ENCODE results near the gene APEH.

DNA sequence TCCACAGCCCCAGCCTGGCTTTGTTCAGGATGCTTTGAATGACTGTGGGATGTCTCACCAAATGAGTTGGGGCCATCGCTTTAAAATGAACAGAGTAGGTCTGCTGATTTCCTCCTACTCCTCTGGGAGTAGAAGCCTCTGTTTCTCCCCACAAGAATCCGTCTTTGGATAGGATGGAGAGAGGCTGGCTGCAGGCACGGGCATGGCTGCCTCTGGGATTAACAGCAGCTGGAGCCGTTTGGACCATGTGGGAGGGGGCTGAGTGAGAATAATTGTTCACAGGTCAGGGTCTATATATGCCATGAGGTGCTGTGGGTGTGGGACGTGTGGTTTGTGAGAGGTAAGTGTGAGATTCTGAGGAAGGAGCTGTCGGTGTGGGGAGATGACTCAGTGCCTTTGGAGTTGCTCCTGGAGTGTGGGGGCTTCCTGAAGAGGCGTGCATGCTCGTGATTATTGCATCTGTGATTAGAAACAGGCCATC lies 48.0 kb upstream of the APEH start:
- TF ChIP-seq, protein P1, sequence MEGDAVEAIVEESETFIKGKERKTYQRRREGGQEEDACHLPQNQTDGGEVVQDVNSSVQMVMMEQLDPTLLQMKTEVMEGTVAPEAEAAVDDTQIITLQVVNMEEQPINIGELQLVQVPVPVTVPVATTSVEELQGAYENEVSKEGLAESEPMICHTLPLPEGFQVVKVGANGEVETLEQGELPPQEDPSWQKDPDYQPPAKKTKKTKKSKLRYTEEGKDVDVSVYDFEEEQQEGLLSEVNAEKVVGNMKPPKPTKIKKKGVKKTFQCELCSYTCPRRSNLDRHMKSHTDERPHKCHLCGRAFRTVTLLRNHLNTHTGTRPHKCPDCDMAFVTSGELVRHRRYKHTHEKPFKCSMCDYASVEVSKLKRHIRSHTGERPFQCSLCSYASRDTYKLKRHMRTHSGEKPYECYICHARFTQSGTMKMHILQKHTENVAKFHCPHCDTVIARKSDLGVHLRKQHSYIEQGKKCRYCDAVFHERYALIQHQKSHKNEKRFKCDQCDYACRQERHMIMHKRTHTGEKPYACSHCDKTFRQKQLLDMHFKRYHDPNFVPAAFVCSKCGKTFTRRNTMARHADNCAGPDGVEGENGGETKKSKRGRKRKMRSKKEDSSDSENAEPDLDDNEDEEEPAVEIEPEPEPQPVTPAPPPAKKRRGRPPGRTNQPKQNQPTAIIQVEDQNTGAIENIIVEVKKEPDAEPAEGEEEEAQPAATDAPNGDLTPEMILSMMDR (conservative IDR thresholded peaks at IDR 0.05; ENCODE audit: low read depth in 2 of 2) = no peak
- no peak for TF ChIP-seq POLR2AphosphoS5 (IDR thresholded peaks at IDR 0.05; ENCODE audit: low read depth)
- no peak for TF ChIP-seq EZH2 (IDR thresholded peaks at IDR 0.05; ENCODE audit: low read depth, unreplicated experiment)
- no peak for TF ChIP-seq JUNB (IDR thresholded peaks at IDR 0.05; ENCODE audit: unreplicated experiment)
- TF ChIP-seq, protein P2, sequence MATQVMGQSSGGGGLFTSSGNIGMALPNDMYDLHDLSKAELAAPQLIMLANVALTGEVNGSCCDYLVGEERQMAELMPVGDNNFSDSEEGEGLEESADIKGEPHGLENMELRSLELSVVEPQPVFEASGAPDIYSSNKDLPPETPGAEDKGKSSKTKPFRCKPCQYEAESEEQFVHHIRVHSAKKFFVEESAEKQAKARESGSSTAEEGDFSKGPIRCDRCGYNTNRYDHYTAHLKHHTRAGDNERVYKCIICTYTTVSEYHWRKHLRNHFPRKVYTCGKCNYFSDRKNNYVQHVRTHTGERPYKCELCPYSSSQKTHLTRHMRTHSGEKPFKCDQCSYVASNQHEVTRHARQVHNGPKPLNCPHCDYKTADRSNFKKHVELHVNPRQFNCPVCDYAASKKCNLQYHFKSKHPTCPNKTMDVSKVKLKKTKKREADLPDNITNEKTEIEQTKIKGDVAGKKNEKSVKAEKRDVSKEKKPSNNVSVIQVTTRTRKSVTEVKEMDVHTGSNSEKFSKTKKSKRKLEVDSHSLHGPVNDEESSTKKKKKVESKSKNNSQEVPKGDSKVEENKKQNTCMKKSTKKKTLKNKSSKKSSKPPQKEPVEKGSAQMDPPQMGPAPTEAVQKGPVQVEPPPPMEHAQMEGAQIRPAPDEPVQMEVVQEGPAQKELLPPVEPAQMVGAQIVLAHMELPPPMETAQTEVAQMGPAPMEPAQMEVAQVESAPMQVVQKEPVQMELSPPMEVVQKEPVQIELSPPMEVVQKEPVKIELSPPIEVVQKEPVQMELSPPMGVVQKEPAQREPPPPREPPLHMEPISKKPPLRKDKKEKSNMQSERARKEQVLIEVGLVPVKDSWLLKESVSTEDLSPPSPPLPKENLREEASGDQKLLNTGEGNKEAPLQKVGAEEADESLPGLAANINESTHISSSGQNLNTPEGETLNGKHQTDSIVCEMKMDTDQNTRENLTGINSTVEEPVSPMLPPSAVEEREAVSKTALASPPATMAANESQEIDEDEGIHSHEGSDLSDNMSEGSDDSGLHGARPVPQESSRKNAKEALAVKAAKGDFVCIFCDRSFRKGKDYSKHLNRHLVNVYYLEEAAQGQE (IDR thresholded peaks at IDR 0.05; ENCODE audit: unreplicated experiment) = no peak
- TF ChIP-seq, protein P3, sequence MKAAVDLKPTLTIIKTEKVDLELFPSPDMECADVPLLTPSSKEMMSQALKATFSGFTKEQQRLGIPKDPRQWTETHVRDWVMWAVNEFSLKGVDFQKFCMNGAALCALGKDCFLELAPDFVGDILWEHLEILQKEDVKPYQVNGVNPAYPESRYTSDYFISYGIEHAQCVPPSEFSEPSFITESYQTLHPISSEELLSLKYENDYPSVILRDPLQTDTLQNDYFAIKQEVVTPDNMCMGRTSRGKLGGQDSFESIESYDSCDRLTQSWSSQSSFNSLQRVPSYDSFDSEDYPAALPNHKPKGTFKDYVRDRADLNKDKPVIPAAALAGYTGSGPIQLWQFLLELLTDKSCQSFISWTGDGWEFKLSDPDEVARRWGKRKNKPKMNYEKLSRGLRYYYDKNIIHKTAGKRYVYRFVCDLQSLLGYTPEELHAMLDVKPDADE (IDR thresholded peaks at IDR 0.05) = no peak
- TF ChIP-seq EZH2phosphoT487 (IDR thresholded peaks at IDR 0.05; ENCODE audit: unreplicated experiment) = no peak
- TF ChIP-seq STAT1 (IDR thresholded peaks at IDR 0.05; ENCODE audit: unreplicated experiment) = no peak
- no peak for TF ChIP-seq NANOG (IDR thresholded peaks at IDR 0.05; ENCODE audit: borderline replicate concordance)

Data from GM23338 (cell line).